HepG2 (cell line): ENCODE measurements around the gene FAAP20. TPM values are rescaled to one million over a fixed set of nuclear protein-coding genes. Genes with fewer than 3 reads are reported as not detected.

Experiments
- ATAC-seq: fragments of 200-7000 bp; cut with Tn5 transposase; 3 replicates; pipeline ENCODE4 v1.9.1; 2020; ENCODE audit warnings: mild to moderate bottlenecking, moderate library complexity
- BruUV-seq: library from RNA; stranded (reverse); fragments of 400-500 nt; replicated peaks from 2 replicates; lab custom pipeline; 2021; lab: Mats Ljungman, UMichigan
- CTCF ChIA-PET: fragments of 300-600 bp; formaldehyde crosslinking; extraction: SDS; loops from one replicate; lab custom pipeline; 2021; ENCODE audit warnings: low total read pairs, inconsistent platforms, low intra/inter-chr PET ratio; lab: Yijun Ruan, JAX
- POLR2A ChIA-PET: fragments of 350-600 bp; sonication (Branson Sonifier 250); formaldehyde crosslinking; loops from one replicate; lab custom pipeline; 2020; ENCODE audit warnings: antibody characterized with exemption, inconsistent platforms; lab: Yijun Ruan, JAX
- DNase-seq: peaks from one replicate; pipeline ENCODE4 v3.0.0-alpha.2; 2015; ENCODE audit warnings: low spot score
- FAIRE-seq: peaks from 3 replicates; lab custom pipeline; 2011; peaks lifted over from hg19 to GRCh38; lab: Jason Lieb, UNC
- H2AFZ ChIP-seq: one replicate; pipeline ENCODE4 v1.6.1; 2011; ENCODE audit warnings: low read length, inconsistent platforms
- H3K27ac ChIP-seq: fragments of 300-600 bp; 3 replicates; pipeline ENCODE4 v1.8.0; 2011; ENCODE audit warnings: mixed run types, mild to moderate bottlenecking, mixed read lengths, low read length, inconsistent platforms; ENCODE audit not compliant: insufficient read depth; ENCODE audit errors: extremely low read length
- H3K27me3 ChIP-seq, 2 experiments: fragments of 200-600 bp in 1 of 2; 2 replicates in 1 of 2; 3 replicates in 1 of 2; pipeline versions ENCODE4 v1.6.0 to v1.8.0; 2011; ENCODE audit warnings: low read length in 2 of 2, mild to moderate bottlenecking in 2 of 2, moderate library complexity in 2 of 2, inconsistent platforms in 1 of 2; ENCODE audit not compliant: insufficient read depth in 2 of 2, control insufficient read depth in 1 of 2
- H3K36me3 ChIP-seq, 2 experiments: fragments of 200-600 bp in 1 of 2; replicated peaks in 1 of 2; 2 replicates in 1 of 2; 3 replicates in 1 of 2; pipeline versions ENCODE4 v1.5.1 to v1.8.0; 2011; ENCODE audit warnings: low read length in 2 of 2, inconsistent platforms in 1 of 2; ENCODE audit not compliant: insufficient read depth in 2 of 2, control insufficient read depth in 1 of 2
- H3K4me1 ChIP-seq: 2 replicates; pipeline ENCODE4 v1.5.1; 2012; ENCODE audit warnings: low read length, inconsistent platforms; ENCODE audit not compliant: insufficient read depth
- H3K4me2 ChIP-seq: 2 replicates; pipeline ENCODE4 v1.6.0; 2011; ENCODE audit warnings: low read depth, low read length, inconsistent platforms
- H3K4me3 ChIP-seq, 3 experiments: fragments of 200-600 bp in 1 of 3; sonication (generic), shearing (Covaris generic) in 1 of 3; replicated peaks in 1 of 3; 2 replicates each; pipeline ENCODE4 v1.5.1; 2011 to 2016; ENCODE audit warnings: low read length in 3 of 3, inconsistent platforms in 2 of 3, low read depth in 2 of 3, mild to moderate bottlenecking in 2 of 3, control low read depth in 1 of 3, mixed read lengths in 1 of 3; ENCODE audit not compliant: insufficient read depth in 1 of 3
- H3K79me2 ChIP-seq: one replicate; pipeline ENCODE4 v1.6.1; 2011; ENCODE audit warnings: low read length, inconsistent platforms; ENCODE audit not compliant: insufficient read depth
- H3K9ac ChIP-seq: 2 replicates; pipeline ENCODE4 v1.6.0; 2011; ENCODE audit warnings: mild to moderate bottlenecking, low read depth, low read length, inconsistent platforms; ENCODE audit not compliant: insufficient read depth
- H3K9me3 ChIP-seq: 2 replicates; pipeline ENCODE4 v1.5.1; 2012; ENCODE audit warnings: mild to moderate bottlenecking, low read length
- H4K20me1 ChIP-seq: 2 replicates; pipeline ENCODE4 v1.6.0; 2011; ENCODE audit warnings: inconsistent platforms, mild to moderate bottlenecking, low read length, moderate library complexity; ENCODE audit not compliant: insufficient read depth
- ELF4 ChIP-seq: sonication (generic); formaldehyde crosslinking; IDR thresholded peaks from 2 replicates; pipeline ENCODE4 v1.5.0; 2020; ENCODE audit warnings: missing genetic modification reagents, mild to moderate bottlenecking, moderate library complexity, borderline replicate concordance
- NFKBIZ ChIP-seq: IDR thresholded peaks from 2 replicates; pipeline ENCODE4 v1.6.1; 2018; ENCODE audit warnings: missing genetic modification reagents, missing compliant biosample characterization
- PAXIP1 ChIP-seq: sonication (generic); formaldehyde crosslinking; conservative IDR thresholded peaks from 2 replicates; pipeline ENCODE4 v1.4.0; 2020; ENCODE audit warnings: mild to moderate bottlenecking, missing genetic modification reagents, moderate library complexity
- SP140L ChIP-seq: sonication (generic); formaldehyde crosslinking; IDR thresholded peaks from 2 replicates; pipeline ENCODE4 v1.4.0; 2020; ENCODE audit warnings: missing genetic modification reagents, borderline replicate concordance
- ZBTB33 ChIP-seq: sonication (generic); formaldehyde crosslinking; IDR thresholded peaks from 2 replicates; pipeline ENCODE4 v1.4.0; 2020; ENCODE audit warnings: missing genetic modification reagents
- ZFP41 ChIP-seq: sonication (generic); formaldehyde crosslinking; IDR thresholded peaks from 2 replicates; pipeline ENCODE4 v1.4.0; 2020; ENCODE audit warnings: mild to moderate bottlenecking, missing genetic modification reagents, borderline replicate concordance
- ZNF143 ChIP-seq: sonication (generic); formaldehyde crosslinking; IDR thresholded peaks from 2 replicates; pipeline ENCODE4 v1.4.0; 2020; ENCODE audit warnings: missing genetic modification reagents
- ZNF160 ChIP-seq: sonication (generic); formaldehyde crosslinking; IDR thresholded peaks from 2 replicates; pipeline ENCODE4 v1.8.0; 2022; ENCODE audit warnings: mild to moderate bottlenecking, inconsistent platforms, missing genetic modification reagents
- ZNF644 ChIP-seq: IDR thresholded peaks from 2 replicates; pipeline ENCODE4 v1.6.1; 2016; ENCODE audit warnings: low read depth
- ZNF746 ChIP-seq: sonication (generic); formaldehyde crosslinking; IDR thresholded peaks from 2 replicates; pipeline ENCODE4 v1.8.0; 2022; ENCODE audit warnings: mild to moderate bottlenecking, missing genetic modification reagents
- ZUFSP ChIP-seq: sonication (generic); formaldehyde crosslinking; IDR thresholded peaks from 2 replicates; pipeline ENCODE4 v1.9.0; 2021; ENCODE audit warnings: missing genetic modification reagents, mild to moderate bottlenecking, borderline replicate concordance
- WGBS: methylation state at CpG from one replicate; pipeline ENCODE4 v1.1.6; 2017; ENCODE audit warnings: low lambda C conversion rate; 5-methylcytosine and 5-hydroxymethylcytosine counted together
- in situ Hi-C: cut with HindIII; loops from 2 replicates; pipeline ENCODE4 v1.10.0; 2017; ENCODE audit warnings: low pct_unique_long_range_greater_than_20kb; ENCODE audit not compliant: extremely low pct_ligation_motif_present
- intact Hi-C: fragments of 100-400 bp; cut with micrococcal nuclease; formaldehyde crosslinking; loops from one replicate; pipeline ENCODE4 v1.10.0; 2022; ENCODE audit not compliant: unreplicated experiment
- polyA plus RNA-seq, 8 experiments: library from polyadenylated mRNA; depleted of rRNA in 3 of 8; stranded (reverse) in 7 of 8; unstranded in 1 of 8; fragments of >200 nt; fragmentation: Illumina TruSeq in 4 of 8; extraction: Trizol in 4 of 8; gene quantifications; 2 replicates each; pipeline versions ENCODE4 v1.2.1 to v1.2.3, GENCODE V29; 2011 to 2016; ENCODE audit warnings: low read depth in 4 of 8, missing spikeins in 1 of 8, mixed read lengths in 1 of 8; ENCODE audit not compliant: insufficient read depth in 1 of 8
- total RNA-seq, 5 experiments: library from RNA; depleted of rRNA; stranded (reverse); fragments of >200 nt; fragmentation: Illumina TruSeq; extraction: Trizol; gene quantifications; 2 replicates each; pipeline ENCODE4 v1.2.3, GENCODE V29; 2016; ENCODE audit warnings: low read depth in 1 of 5

FAAP20 gene
- total and polyA plus RNA-seq, 2 of the 13 experiments (the other 11 are each of a cell fraction or from before 2014, with no cell fraction given) = 9.6 to 10.8 TPM

- 0 out of 5 replicates have a peak, but pooled peaks cover 0 to 3% of the 10 kb centered on the region in 2 experiments for H3K27me3 ChIP-seq
- peak overlapping the region; percentile 6 to 76 (median 6); a peak in 4 of 6 replicates for H3K4me3 ChIP-seq
- no peaks in the 10 kb centered on the region for H3K36me3 ChIP-seq
- H3K4me1 ChIP-seq = peaks cover 72% of the 10 kb centered on the region
- CTCF ChIA-PET = no interaction called here
- WGBS = 44% methylated on average over 15 of the region's 24 CpGs
- H3K4me2 ChIP-seq = peak overlapping the region; percentile 98
- FAIRE-seq (peak; percentile 92), DNase-seq (peak; percentile 93), ATAC-seq (peak; percentile 60)
- no peaks in the 10 kb centered on the region for H3K9me3 ChIP-seq
- no TSS peak for BruUV-seq
- intact Hi-C loops (no loop called here), in situ Hi-C loops (no loop called here)
- peak overlapping the region; percentile 95 for H3K27ac ChIP-seq
- POLR2A ChIA-PET = interaction anchor here (0.9 to 8.5 kb wide), 8 partner anchors 9 to 107 kb away, joined by 3 to 178 read pairs (median 10); partner anchors contain the start of genes FAAP20 and SKI
- H4K20me1 ChIP-seq = no peaks in the 10 kb centered on the region
- H3K79me2 ChIP-seq = no peaks in the 10 kb centered on the region
- H3K9ac ChIP-seq = peak overlapping the region; percentile 74
- no peak overlapping the region for H2AFZ ChIP-seq
- TF ChIP-seq ZNF644 (CRISPR knock-in tag) = no peak
- TF ChIP-seq PAXIP1 (CRISPR knock-in tag) = peak; percentile 72
- TF ChIP-seq SP140L (CRISPR knock-in tag) = no peak
- peak; percentile 99 for TF ChIP-seq ZNF746 (CRISPR knock-in tag)
- no peak for TF ChIP-seq ELF4
- TF ChIP-seq ZUFSP (CRISPR knock-in tag) = no peak
- TF ChIP-seq ZNF160 (CRISPR knock-in tag) = no peak
- TF ChIP-seq ZNF143 (CRISPR knock-in tag) = no peak
- no peak for TF ChIP-seq ZFP41 (CRISPR knock-in tag)
- TF ChIP-seq ZBTB33 (CRISPR knock-in tag) = no peak; the same call in 1 of the 2 replicates
- TF ChIP-seq NFKBIZ = no peak
Measured at GRCh38 chr1:2208309-2209239, 14.0 kb upstream of the FAAP20 start.
